Liver (tissue), 9 donors: ENCODE data around the gene KIAA0586. TPM values are rescaled to one million over a fixed set of nuclear protein-coding genes. Genes with fewer than 3 reads are reported as not detected.
A peak's percentile ranks its signal among the peaks of the same experiment; 100 is the strongest.
"Not testable (repeated sequence)": the region's sequence is repeated elsewhere in the genome, so short reads cannot be mapped to it uniquely, and the experiment has no call there.

Experiments
- DNase-seq: peaks from one replicate; pipeline ENCODE4 v3.0.0-alpha.2; 2017; ENCODE audit warnings: low spot score
- H3K27ac ChIP-seq, 2 donors: one replicate each; pipeline ENCODE4 v1.7.0; 2013; ENCODE audit warnings: inconsistent platforms in 2 of 2, low read length in 2 of 2, control low read depth in 1 of 2, low read depth in 1 of 2, mild to moderate bottlenecking in 1 of 2
- H3K27me3 ChIP-seq, 4 donors: one replicate each; pipeline versions ENCODE4 v1.6.1 to v1.7.0; 2013; ENCODE audit warnings: low read length in 3 of 4, inconsistent platforms in 1 of 4, mild to moderate bottlenecking in 1 of 4, moderate library complexity in 1 of 4; ENCODE audit not compliant: control insufficient read depth in 4 of 4, insufficient read depth in 4 of 4
- H3K36me3 ChIP-seq, 4 donors: one replicate each; pipeline versions ENCODE4 v1.6.1 to v1.7.0; 2013; ENCODE audit warnings: low read length in 3 of 4, mild to moderate bottlenecking in 3 of 4, low read depth in 1 of 4, moderate library complexity in 1 of 4; ENCODE audit not compliant: control insufficient read depth in 4 of 4, insufficient read depth in 3 of 4
- H3K4me1 ChIP-seq, 4 donors: one replicate each; pipeline versions ENCODE4 v1.6.1 to v1.7.0; 2013; ENCODE audit warnings: low read length in 3 of 4, mild to moderate bottlenecking in 3 of 4, moderate library complexity in 1 of 4; ENCODE audit not compliant: control insufficient read depth in 4 of 4, insufficient read depth in 4 of 4
- H3K4me3 ChIP-seq, 3 donors: one replicate each; pipeline versions ENCODE4 v1.6.1 to v1.7.0; 2013; ENCODE audit warnings: low read length in 3 of 3, control low read depth in 1 of 3, low read depth in 1 of 3, mild to moderate bottlenecking in 1 of 3
- H3K9ac ChIP-seq, 2 donors: one replicate each; pipeline ENCODE4 v1.7.0; 2013; ENCODE audit warnings: low read length in 2 of 2, mild to moderate bottlenecking in 2 of 2, moderate library complexity in 2 of 2, control low read depth in 1 of 2, low read depth in 1 of 2
- H3K9me3 ChIP-seq, 4 donors: one replicate each; pipeline versions ENCODE4 v1.6.1 to v1.7.0; 2013; ENCODE audit warnings: low read length in 3 of 4; ENCODE audit not compliant: control insufficient read depth in 4 of 4
- ATF3 ChIP-seq: IDR thresholded peaks from 2 replicates; pipeline ENCODE4 v1.6.1; 2016; ENCODE audit warnings: antibody characterized with exemption
- CTCF ChIP-seq: fragments of 150-350 bp; IDR thresholded peaks from 2 replicates; pipeline ENCODE4 v1.5.1; 2017; ENCODE audit warnings: improper control_type of control experiment, low read depth, low read length; ENCODE audit not compliant: missing input control
- EGR1 ChIP-seq, 2 donors: IDR thresholded peaks; 2 replicates each; pipeline ENCODE4 v1.6.1; 2016 to 2018; ENCODE audit warnings: antibody characterized with exemption in 2 of 2, low read depth in 2 of 2
- FOXA1 ChIP-seq: IDR thresholded peaks from 2 replicates; pipeline ENCODE4 v1.6.1; 2016; ENCODE audit warnings: antibody characterized with exemption
- FOXA2 ChIP-seq: IDR thresholded peaks from 2 replicates; pipeline ENCODE4 v1.6.1; 2016; ENCODE audit warnings: antibody characterized with exemption
- GABPA ChIP-seq, 2 donors: IDR thresholded peaks in 1 of 2; conservative IDR thresholded peaks in 1 of 2; 2 replicates each; pipeline ENCODE4 v1.6.1; 2016; ENCODE audit warnings: antibody characterized with exemption in 2 of 2, mild to moderate bottlenecking in 1 of 2, moderate library complexity in 1 of 2
- HNF4A ChIP-seq, 2 donors: conservative IDR thresholded peaks; 2 replicates each; pipeline ENCODE4 v1.6.1; 2016; ENCODE audit warnings: antibody characterized with exemption in 2 of 2, mild to moderate bottlenecking in 2 of 2
- HNF4G ChIP-seq: IDR thresholded peaks from 2 replicates; pipeline ENCODE4 v1.6.1; 2016; ENCODE audit warnings: antibody characterized with exemption
- JUND ChIP-seq, 2 donors: IDR thresholded peaks; 2 replicates each; pipeline ENCODE4 v1.6.1; 2016; ENCODE audit warnings: antibody characterized with exemption in 2 of 2
- MAX ChIP-seq: IDR thresholded peaks from 2 replicates; pipeline ENCODE4 v1.6.1; 2016; ENCODE audit warnings: antibody characterized with exemption
- NR2F2 ChIP-seq: IDR thresholded peaks from 2 replicates; pipeline ENCODE4 v1.6.1; 2016; ENCODE audit warnings: antibody characterized with exemption
- RAD21 ChIP-seq, 2 donors: IDR thresholded peaks; 2 replicates each; pipeline ENCODE4 v1.6.1; 2016; ENCODE audit warnings: antibody characterized with exemption in 2 of 2, mild to moderate bottlenecking in 2 of 2
- RXRA ChIP-seq, 2 donors: IDR thresholded peaks; 2 replicates each; pipeline ENCODE4 v1.6.1; 2017 to 2018; ENCODE audit warnings: antibody characterized with exemption in 2 of 2, mild to moderate bottlenecking in 1 of 2
- SP1 ChIP-seq: IDR thresholded peaks from 2 replicates; pipeline ENCODE4 v1.6.1; 2018; ENCODE audit warnings: antibody characterized with exemption, mild to moderate bottlenecking
- TAF1 ChIP-seq: conservative IDR thresholded peaks from 2 replicates; pipeline ENCODE4 v1.6.1; 2016; ENCODE audit warnings: antibody characterized with exemption, mild to moderate bottlenecking
- YY1 ChIP-seq: IDR thresholded peaks from 2 replicates; pipeline ENCODE4 v1.6.1; 2016; ENCODE audit warnings: antibody characterized with exemption, mild to moderate bottlenecking
- ZBTB33 ChIP-seq: IDR thresholded peaks from 2 replicates; pipeline ENCODE4 v1.6.1; 2016; ENCODE audit warnings: antibody characterized with exemption
- WGBS: extraction: QIAGEN DNeasy Blood & Tissue Kit; methylation state at CpG from one replicate; pipeline ENCODE4 v1.1.7; 2013; 5-methylcytosine and 5-hydroxymethylcytosine counted together
- polyA plus RNA-seq, 2 donors: library from polyadenylated mRNA; stranded (reverse) in 1 of 2; unstranded in 1 of 2; fragments of 200-250 nt in 1 of 2; fragments of >200 nt in 1 of 2; fragmentation: Nextera tagmentation in 1 of 2; extraction: Ambion mirVana in 1 of 2; gene quantifications; one replicate each; pipeline versions ENCODE4 v1.2.1 to v1.2.3, GENCODE V29; 2013 to 2015
- total RNA-seq, 2 donors: library from RNA; depleted of rRNA; stranded (reverse); fragments of >200 nt; gene quantifications; one replicate each; pipeline ENCODE4 v1.2.3, GENCODE V29; 2014
- TF ChIP-seq, protein P1 (sequence below): IDR thresholded peaks from 2 replicates; pipeline ENCODE4 v1.6.1; 2016; ENCODE audit warnings: antibody characterized with exemption, mild to moderate bottlenecking
- donor health status: healthy.
- donor health status: healthy.
- donor health status: healthy.
- donor health status: healthy.
- donor health status: healthy.

KIAA0586 gene
- total and polyA plus RNA-seq, 4 donors = 3.6 to 18.2 (median 7.8) TPM

GRCh38 chr14:58517592-58517991, 90.1 kb downstream of the KIAA0586 start:
- H3K4me1 ChIP-seq = no peaks in the 10 kb centered on the region
- H3K27me3 ChIP-seq = no peaks in the 10 kb centered on the region
- H3K4me3 ChIP-seq = no peak overlapping the region
- no peak overlapping the region for H3K9ac ChIP-seq
- H3K9me3 ChIP-seq = no peaks in the 10 kb centered on the region
- WGBS = 97% methylated on average over 1 of the region's 1 CpG
- H3K36me3 ChIP-seq = peaks cover 0 to 17% (median 5%) of the 10 kb centered on the region in 4 donors
- H3K27ac ChIP-seq = no peak overlapping the region
- no peak for DNase-seq
- TF ChIP-seq CTCF = no peak

DNA sequence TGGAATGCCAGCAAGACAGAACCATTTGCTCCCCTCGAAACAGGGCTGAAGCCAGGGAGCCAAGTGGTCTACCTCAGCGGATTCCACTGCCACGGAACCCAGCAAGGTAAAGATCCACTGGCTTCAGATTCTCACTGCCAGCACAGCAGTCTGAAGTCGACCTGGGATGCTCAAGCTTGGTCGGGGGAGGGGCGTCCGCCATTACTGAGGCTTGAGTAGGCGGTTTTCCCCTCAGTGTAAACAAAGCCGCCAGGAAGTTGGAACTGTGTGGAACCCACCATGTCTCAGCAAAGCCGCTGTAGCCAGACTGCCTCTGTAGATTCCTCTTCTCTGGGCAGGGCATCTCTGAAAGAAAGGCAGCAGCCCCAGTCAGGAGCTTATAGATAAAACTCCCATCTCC, 98.2 kb downstream of the KIAA0586 start:
- not testable (repeated sequence) for DNase-seq, H3K27me3 ChIP-seq, H3K27ac ChIP-seq, H3K4me3 ChIP-seq, H3K9me3 ChIP-seq, H3K9ac ChIP-seq, H3K4me1 ChIP-seq, H3K36me3 ChIP-seq
- WGBS = 98% methylated on average over 10 of the region's 10 CpGs

DNA sequence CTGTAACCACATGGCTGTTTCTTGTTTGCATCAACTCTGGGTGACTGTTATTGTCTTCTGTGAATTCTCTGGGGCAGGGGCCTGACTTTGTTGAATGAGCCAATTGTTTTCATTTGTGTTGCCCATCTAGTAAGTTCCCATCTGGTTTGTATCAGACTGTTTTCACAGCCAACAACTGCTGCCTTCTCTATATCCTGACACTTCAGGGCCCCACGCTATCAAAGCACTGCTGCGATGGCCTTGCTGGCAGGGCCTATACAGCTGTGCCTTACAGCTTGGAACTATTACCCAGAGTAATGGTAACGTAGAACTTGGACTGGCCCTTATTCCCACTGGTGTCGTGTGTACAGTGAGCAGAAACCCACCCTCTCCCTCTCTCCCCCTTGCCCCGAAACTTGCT, 105.9 kb downstream of the KIAA0586 start:
- TF ChIP-seq YY1 (no peak), NR2F2 (no peak), HNF4A (conservative IDR thresholded peaks at IDR 0.05) (no peak), ZBTB33 (no peak), SP1 (no peak), JUND (IDR thresholded peaks at IDR 0.05) (no peak), RXRA (IDR thresholded peaks at IDR 0.05) (no peak), HNF4G (no peak), CTCF (no peak), RAD21 (IDR thresholded peaks at IDR 0.05) (no peak), FOXA2 (no peak), FOXA1 (no peak), EGR1 (IDR thresholded peaks at IDR 0.05; ENCODE audit: low read depth in 2 of 2) (no peak), MAX (no peak), ATF3 (no peak), TAF1 (no peak), GABPA (IDR thresholded peaks at IDR 0.05 in 1 of 2, conservative IDR thresholded peaks at IDR 0.05 in 1 of 2) (no peak)
- TF ChIP-seq, protein P1, sequence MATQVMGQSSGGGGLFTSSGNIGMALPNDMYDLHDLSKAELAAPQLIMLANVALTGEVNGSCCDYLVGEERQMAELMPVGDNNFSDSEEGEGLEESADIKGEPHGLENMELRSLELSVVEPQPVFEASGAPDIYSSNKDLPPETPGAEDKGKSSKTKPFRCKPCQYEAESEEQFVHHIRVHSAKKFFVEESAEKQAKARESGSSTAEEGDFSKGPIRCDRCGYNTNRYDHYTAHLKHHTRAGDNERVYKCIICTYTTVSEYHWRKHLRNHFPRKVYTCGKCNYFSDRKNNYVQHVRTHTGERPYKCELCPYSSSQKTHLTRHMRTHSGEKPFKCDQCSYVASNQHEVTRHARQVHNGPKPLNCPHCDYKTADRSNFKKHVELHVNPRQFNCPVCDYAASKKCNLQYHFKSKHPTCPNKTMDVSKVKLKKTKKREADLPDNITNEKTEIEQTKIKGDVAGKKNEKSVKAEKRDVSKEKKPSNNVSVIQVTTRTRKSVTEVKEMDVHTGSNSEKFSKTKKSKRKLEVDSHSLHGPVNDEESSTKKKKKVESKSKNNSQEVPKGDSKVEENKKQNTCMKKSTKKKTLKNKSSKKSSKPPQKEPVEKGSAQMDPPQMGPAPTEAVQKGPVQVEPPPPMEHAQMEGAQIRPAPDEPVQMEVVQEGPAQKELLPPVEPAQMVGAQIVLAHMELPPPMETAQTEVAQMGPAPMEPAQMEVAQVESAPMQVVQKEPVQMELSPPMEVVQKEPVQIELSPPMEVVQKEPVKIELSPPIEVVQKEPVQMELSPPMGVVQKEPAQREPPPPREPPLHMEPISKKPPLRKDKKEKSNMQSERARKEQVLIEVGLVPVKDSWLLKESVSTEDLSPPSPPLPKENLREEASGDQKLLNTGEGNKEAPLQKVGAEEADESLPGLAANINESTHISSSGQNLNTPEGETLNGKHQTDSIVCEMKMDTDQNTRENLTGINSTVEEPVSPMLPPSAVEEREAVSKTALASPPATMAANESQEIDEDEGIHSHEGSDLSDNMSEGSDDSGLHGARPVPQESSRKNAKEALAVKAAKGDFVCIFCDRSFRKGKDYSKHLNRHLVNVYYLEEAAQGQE = no peak
- H3K4me3 ChIP-seq = no peak overlapping the region
- no peaks in the 10 kb centered on the region for H3K4me1 ChIP-seq
- H3K27ac ChIP-seq = peak overlapping the region in 1 of 2 donors; percentile 8
- peaks cover 0 to 1% (median 0%) of the 10 kb centered on the region in 4 donors for H3K36me3 ChIP-seq
- 75% methylated on average over 5 of the region's 5 CpGs for WGBS
- no peaks in the 10 kb centered on the region for H3K9me3 ChIP-seq
- no peak for DNase-seq
- no peaks in the 10 kb centered on the region for H3K27me3 ChIP-seq
- H3K9ac ChIP-seq = no peak overlapping the region
